IMR-90 (cell line): Measurements from ENCODE around the gene SSBP2. TPM values are rescaled to one million over a fixed set of nuclear protein-coding genes. Genes with fewer than 3 reads are reported as not detected.

Experiments
- ATAC-seq: fragments of 200-7000 bp; cut with Tn5 transposase; 2 replicates; pipeline ENCODE4 v1.9.1; 2020; ENCODE audit warnings: low read depth, mild to moderate bottlenecking, moderate library complexity
- BruUV-seq: library from RNA; stranded (reverse); fragments of 400-500 nt; replicated peaks from 2 replicates; lab custom pipeline; 2021; lab: Mats Ljungman, UMichigan
- CTCF ChIA-PET: fragments of 300-600 bp; formaldehyde crosslinking; extraction: SDS; loops from one replicate; lab custom pipeline; 2021; ENCODE audit warnings: antibody characterized with exemption; lab: Yijun Ruan, JAX
- POLR2A ChIA-PET: fragments of 300-600 bp; sonication (Branson Sonifier 250); formaldehyde crosslinking; loops from one replicate; lab custom pipeline; 2022; ENCODE audit warnings: antibody characterized with exemption; ENCODE audit not compliant: unreplicated experiment; lab: Charles Lee
- DNase-seq: peaks from one replicate; pipeline ENCODE4 v3.0.0; 2013
- H2AFZ ChIP-seq: replicated peaks from 2 replicates; pipeline ENCODE3; 2013; ENCODE audit warnings: low read length, mild to moderate bottlenecking; ENCODE audit not compliant: poor library complexity
- H2AK5ac ChIP-seq: 2 replicates; pipeline ENCODE4 v1.6.1; 2013; ENCODE audit warnings: low read depth, low read length, inconsistent platforms
- H2AK9ac ChIP-seq: replicated peaks from 2 replicates; pipeline ENCODE3; 2013; ENCODE audit warnings: mild to moderate bottlenecking, low read depth, low read length, moderate library complexity; ENCODE audit not compliant: poor library complexity
- H2BK120ac ChIP-seq: 2 replicates; pipeline ENCODE4 v1.6.1; 2013; ENCODE audit warnings: low read depth, low read length, inconsistent platforms
- H2BK15ac ChIP-seq: 3 replicates; pipeline ENCODE4 v1.6.1; 2013; ENCODE audit warnings: low read depth, low read length, inconsistent platforms
- H2BK20ac ChIP-seq: 2 replicates; pipeline ENCODE4 v1.6.1; 2013; ENCODE audit warnings: low read depth, mild to moderate bottlenecking, inconsistent platforms, low read length, moderate library complexity
- H2BK5ac ChIP-seq: 2 replicates; pipeline ENCODE4 v1.6.1; 2013; ENCODE audit warnings: mild to moderate bottlenecking, low read depth, low read length, inconsistent platforms; ENCODE audit not compliant: poor library complexity, severe bottlenecking
- H3K14ac ChIP-seq: replicated peaks from 2 replicates; pipeline ENCODE4 v1.6.1; 2013; ENCODE audit warnings: low read depth, low read length, inconsistent platforms
- H3K18ac ChIP-seq: 2 replicates; pipeline ENCODE4 v1.6.1; 2013; ENCODE audit warnings: low read depth, low read length, control low read depth
- H3K23ac ChIP-seq: 2 replicates; pipeline ENCODE4 v1.6.1; 2013; ENCODE audit warnings: low read depth, low read length, inconsistent platforms
- H3K27ac ChIP-seq: 2 replicates; pipeline ENCODE4 v1.5.1; 2013; ENCODE audit warnings: mild to moderate bottlenecking, control low read depth, low read length; ENCODE audit not compliant: insufficient read depth
- H3K27me3 ChIP-seq: 2 replicates; pipeline ENCODE4 v1.6.1; 2013; ENCODE audit warnings: low read length; ENCODE audit not compliant: control insufficient read depth, insufficient read depth
- H3K36me3 ChIP-seq: 2 replicates; pipeline ENCODE4 v1.6.1; 2013; ENCODE audit warnings: low read length, mixed read lengths; ENCODE audit not compliant: control insufficient read depth, insufficient read depth
- H3K4ac ChIP-seq: 2 replicates; pipeline ENCODE4 v1.6.1; 2013; ENCODE audit warnings: low read depth, low read length, inconsistent platforms
- H3K4me1 ChIP-seq: 2 replicates; pipeline ENCODE4 v1.6.1; 2013; ENCODE audit warnings: low read length, mixed read lengths; ENCODE audit not compliant: control insufficient read depth, insufficient read depth
- H3K4me2 ChIP-seq: 2 replicates; pipeline ENCODE4 v1.6.1; 2013; ENCODE audit warnings: low read depth, mild to moderate bottlenecking, control low read depth, low read length, moderate library complexity
- H3K4me3 ChIP-seq: 2 replicates; pipeline ENCODE4 v1.5.1; 2013; ENCODE audit warnings: low read depth, mild to moderate bottlenecking, control low read depth, low read length, moderate library complexity; ENCODE audit not compliant: insufficient read depth
- H3K56ac ChIP-seq: 2 replicates; pipeline ENCODE4 v1.6.1; 2013; ENCODE audit warnings: low read length, inconsistent platforms; ENCODE audit not compliant: insufficient read depth; ENCODE audit errors: extremely low read depth
- H3K79me1 ChIP-seq, 2 experiments: 2 replicates each; pipeline ENCODE4 v1.6.1; 2013; ENCODE audit warnings: low read length in 2 of 2, inconsistent platforms in 1 of 2, low read depth in 1 of 2
- H3K9ac ChIP-seq: 2 replicates; pipeline ENCODE4 v1.6.1; 2013; ENCODE audit warnings: low read depth, low read length, control low read depth
- H3K9me1 ChIP-seq: 2 replicates; pipeline ENCODE4 v1.6.1; 2013; ENCODE audit warnings: low read length, inconsistent platforms; ENCODE audit not compliant: insufficient read depth
- H3K9me3 ChIP-seq: 2 replicates; pipeline ENCODE4 v1.6.1; 2013; ENCODE audit warnings: low read length; ENCODE audit not compliant: control insufficient read depth, insufficient read depth
- H4K20me1 ChIP-seq: 2 replicates; pipeline ENCODE4 v1.6.1; 2013; ENCODE audit warnings: low read length, inconsistent platforms; ENCODE audit not compliant: insufficient read depth
- H4K5ac ChIP-seq: 2 replicates; pipeline ENCODE4 v1.6.1; 2013; ENCODE audit warnings: mild to moderate bottlenecking, low read depth, low read length, control low read depth
- H4K8ac ChIP-seq, 2 experiments: 2 replicates each; pipeline ENCODE4 v1.6.1; 2013; ENCODE audit warnings: low read depth in 2 of 2, low read length in 2 of 2, control low read depth in 1 of 2, inconsistent platforms in 1 of 2
- H4K91ac ChIP-seq: 2 replicates; pipeline ENCODE4 v1.6.1; 2013; ENCODE audit warnings: low read depth, low read length, inconsistent platforms; ENCODE audit not compliant: insufficient read depth
- RFX5 ChIP-seq: IDR thresholded peaks from 2 replicates; pipeline ENCODE4 v1.8.0; 2012; ENCODE audit warnings: low read depth, mild to moderate bottlenecking, low read length, moderate library complexity
- WGBS, 2 experiments: methylation state at CpG; one replicate each; pipeline versions ENCODE4 v1.1.5 to v1.1.7; 2013; ENCODE audit warnings: missing lambda C conversion rate in 2 of 2; ENCODE audit not compliant: insufficient read length in 1 of 2; ENCODE audit errors: extremely low coverage in 2 of 2; 5-methylcytosine and 5-hydroxymethylcytosine counted together
- dilution Hi-C: fragments of 300-500 bp; cut with HindIII; formaldehyde crosslinking; loops from one replicate; pipeline ENCODE4 v1.14.3; 2018; ENCODE audit warnings: low sequenced_read_pairs; ENCODE audit not compliant: unreplicated experiment
- in situ Hi-C: fragments of 300-500 bp; cut with MboI; formaldehyde crosslinking; loops from 3 replicates; pipeline ENCODE4 v1.14.3; 2019; ENCODE audit warnings: low sequenced_read_pairs, inconsistent platforms, mixed read lengths
- intact Hi-C: fragments of 100-400 bp; cut with micrococcal nuclease; formaldehyde crosslinking; loops from 2 replicates; pipeline ENCODE4 v1.10.0; 2022
- polyA plus RNA-seq, 3 experiments: library from polyadenylated mRNA; depleted of rRNA; stranded (reverse); fragments of >200 nt; gene quantifications; 2 replicates each; pipeline ENCODE4 v1.2.3, GENCODE V29; 2012; ENCODE audit warnings: low replicate concordance in 1 of 3
- total RNA-seq: library from RNA; depleted of rRNA; stranded (reverse); fragments of >200 nt; gene quantifications from 2 replicates; pipeline ENCODE4 v1.2.3, GENCODE V29; 2012

Gene SSBP2
- total and polyA plus RNA-seq, 2 of the 4 experiments (the other 2 are of a cell fraction): 38.4 to 42.7 TPM

DNA sequence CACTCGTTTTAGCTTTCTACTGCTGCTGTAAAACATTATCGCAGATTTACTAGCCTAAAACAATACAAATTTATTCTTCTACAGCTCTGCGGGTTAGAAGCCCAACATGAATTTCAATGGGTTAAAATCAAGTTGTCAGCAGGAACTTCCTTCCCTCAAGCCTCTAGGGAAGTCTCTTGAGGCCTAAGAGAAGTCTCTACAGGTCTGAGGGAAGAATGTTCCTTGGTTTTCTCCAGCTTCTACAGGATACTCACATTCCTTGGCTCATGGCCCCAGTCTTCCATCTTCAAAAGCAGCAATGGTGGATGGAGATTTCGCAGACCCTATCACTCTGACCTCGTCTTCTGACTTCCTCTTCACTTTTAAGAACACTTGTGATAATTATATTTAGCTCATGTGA lies 21.6 kb upstream of the SSBP2 start:
- no peak overlapping the region for H3K23ac ChIP-seq
- H2BK15ac ChIP-seq: no peak overlapping the region
- intact Hi-C loops (no loop called here), in situ Hi-C loops (loop anchor here (25.0 kb wide), 1 partner anchor 390 kb away; no protein-coding TSS in a partner anchor), dilution Hi-C loops (no loop called here)
- no peak overlapping the region for H3K27ac ChIP-seq
- H2AFZ ChIP-seq: no peak overlapping the region
- no peak overlapping the region for H4K5ac ChIP-seq
- no TSS peak for BruUV-seq
- H3K4me1 ChIP-seq: peaks cover 5% of the 10 kb centered on the region
- peaks cover 5% of the 10 kb centered on the region; the same call in 1 of the 2 replicates for H3K9me1 ChIP-seq
- H4K91ac ChIP-seq: no peak overlapping the region
- no peak overlapping the region for H2BK5ac ChIP-seq
- POLR2A ChIA-PET: no interaction called here
- no peak overlapping the region for H2BK20ac ChIP-seq
- no peak overlapping the region for H4K8ac ChIP-seq
- no peaks in the 10 kb centered on the region for H4K20me1 ChIP-seq
- 73% methylated on average over 2 of the region's 5 CpGs; no CpG with 5 or more reads in 1 of the 2 experiments for WGBS, 2 experiments
- DNase-seq (no peak), ATAC-seq (no peak)
- H3K14ac ChIP-seq: no peak overlapping the region
- no peaks in the 10 kb centered on the region for H3K27me3 ChIP-seq
- H3K4me3 ChIP-seq: no peak overlapping the region
- no peaks in the 10 kb centered on the region for H3K9me3 ChIP-seq
- CTCF ChIA-PET: interaction anchor here (0.9 kb wide), 1 partner anchor 17 kb away, joined by 3 read pairs; no protein-coding TSS in a partner anchor
- no peaks in the 10 kb centered on the region for H3K79me1 ChIP-seq
- no peak overlapping the region for H3K56ac ChIP-seq
- no peak overlapping the region for H3K4me2 ChIP-seq
- no peak overlapping the region for H3K9ac ChIP-seq
- no peak overlapping the region for H2AK9ac ChIP-seq
- no peak for TF ChIP-seq RFX5
- H3K36me3 ChIP-seq: no peaks in the 10 kb centered on the region
- no peak overlapping the region for H2AK5ac ChIP-seq
- no peak overlapping the region for H2BK120ac ChIP-seq
- H3K18ac ChIP-seq: no peak overlapping the region
- no peak overlapping the region for H3K4ac ChIP-seq
